Small intestine (tissue), 4 donors: ENCODE data around the gene FFAR2. TPM values are rescaled to one million over a fixed set of nuclear protein-coding genes. Genes with fewer than 3 reads are reported as not detected.

Experiments
- polyA plus RNA-seq, 4 donors: library from polyadenylated mRNA; stranded (reverse) in 3 of 4; unstranded in 1 of 4; fragments of 200-250 nt in 3 of 4; fragments of 120-200 nt in 1 of 4; gene quantifications; one replicate each; pipeline versions ENCODE4 v1.2.1 to v1.2.3, GENCODE V29; 2013
- donor health status: healthy with polysubstance abuse.
- donor health status: Bipolar disorder and iron deficiency.
- donor health status: healthy.

FFAR2 gene
- polyA plus RNA-seq, 4 donors = 0.54 to 3.7 (median 0.81) TPM

Other genes starting within 250 kb of the FFAR2 start
- not detected for gene FAM187B, start 219.5 kb upstream of the FFAR2 start, polyA plus RNA-seq
- 100 to 1,000 TPM in 2 of 4 donors, 10 to 100 TPM in 2; 51.6 to 136 (median 98.7) TPM for gene LSR, start 199.3 kb upstream of the FFAR2 start, polyA plus RNA-seq
- gene USF2, start 179.3 kb upstream of the FFAR2 start, polyA plus RNA-seq = 100 to 1,000 TPM in 2 of 4 donors, 10 to 100 TPM in 2; 74.7 to 127 (median 109) TPM
- gene HAMP, start 165.7 kb upstream of the FFAR2 start, polyA plus RNA-seq = under 1 TPM in 2 of 4 donors, not detected in 2; 0.01 to 0.18 TPM
- gene MAG, start 156.1 kb upstream of the FFAR2 start, polyA plus RNA-seq = under 1 TPM in 1 of 4 donors, not detected in 3; 0.07 TPM
- gene CD22, start 119.1 kb upstream of the FFAR2 start, polyA plus RNA-seq = 1 to 10 TPM in 3 of 4 donors, under 1 TPM in 1; 0.81 to 5.0 (median 2.2) TPM
- under 1 TPM in 2 of 4 donors, not detected in 2; 0.18 to 0.74 TPM for gene FFAR1, start 100.4 kb upstream of the FFAR2 start, polyA plus RNA-seq
- gene FFAR3, start 89.8 kb upstream of the FFAR2 start, polyA plus RNA-seq = 1 to 10 TPM in 1 of 4 donors, under 1 TPM in 1, not detected in 2; 0.50 to 1.0 TPM
- under 1 TPM in 2 of 4 donors, not detected in 2; 0.06 to 0.15 TPM for gene GPR42, start 77.2 kb upstream of the FFAR2 start, polyA plus RNA-seq
- under 1 TPM in 1 of 4 donors, not detected in 3; 0.37 TPM for gene KRTDAP, start 42.2 kb downstream of the FFAR2 start, polyA plus RNA-seq
- 10 to 100 TPM in 1 of 4 donors, 1 to 10 TPM in 2, not detected in 1; 4.7 to 36.9 (median 7.6) TPM for gene DMKN, start 65.4 kb downstream of the FFAR2 start, polyA plus RNA-seq
- gene SBSN, start 80.1 kb downstream of the FFAR2 start, polyA plus RNA-seq = 1 to 10 TPM in 1 of 4 donors, under 1 TPM in 2, not detected in 1; 0.07 to 1.8 (median 0.54) TPM
- gene GAPDHS, start 85.2 kb downstream of the FFAR2 start, polyA plus RNA-seq = not detected
- 100 to 1,000 TPM in 1 of 4 donors, 10 to 100 TPM in 3; 40.3 to 149 (median 77.5) TPM for gene TMEM147, start 97.4 kb downstream of the FFAR2 start, polyA plus RNA-seq
- gene ATP4A, start 115.4 kb downstream of the FFAR2 start, polyA plus RNA-seq = under 1 TPM in 1 of 4 donors, not detected in 3; 0.36 TPM
- not detected for gene PMIS2, start 137.9 kb downstream of the FFAR2 start, polyA plus RNA-seq
- 10 to 100 TPM in 1 of 4 donors, 1 to 10 TPM in 2, under 1 TPM in 1; 0.67 to 12.6 (median 5.5) TPM for gene HAUS5, start 164.5 kb downstream of the FFAR2 start, polyA plus RNA-seq
- gene RBM42, start 180.8 kb downstream of the FFAR2 start, polyA plus RNA-seq = 10 to 100 TPM; 59.7 to 71.5 (median 64.9) TPM
- gene ETV2, start 193.5 kb downstream of the FFAR2 start, polyA plus RNA-seq = 1 to 10 TPM; 2.1 to 7.3 (median 4.2) TPM
- 1,000 to 10,000 TPM in 3 of 4 donors, 100 to 1,000 TPM in 1; 326 to 2,391 (median 1,554) TPM for gene COX6B1, start 200.1 kb downstream of the FFAR2 start, polyA plus RNA-seq
- gene UPK1A, start 218.3 kb downstream of the FFAR2 start, polyA plus RNA-seq = under 1 TPM in 1 of 4 donors, not detected in 3; 0.07 TPM